WTC11 (cell line): Measurements from ENCODE around the gene PKD2L1. TPM values are rescaled to one million over a fixed set of nuclear protein-coding genes. Genes with fewer than 3 reads are reported as not detected.

ENCODE experiments used
- AR ChIP-seq: fragments of 250-450 bp; sonication (Bioruptor Pico); IDR thresholded peaks from 2 replicates; pipeline ENCODE4 v1.9.0; 2021; ENCODE audit warnings: mild to moderate bottlenecking
- ATF1 ChIP-seq: sonication (generic); formaldehyde crosslinking; IDR thresholded peaks from 2 replicates; pipeline ENCODE4 v1.8.1; 2023; ENCODE audit warnings: mild to moderate bottlenecking, moderate library complexity, missing genetic modification reagents
- CREM ChIP-seq: sonication (generic); formaldehyde crosslinking; IDR thresholded peaks from 2 replicates; pipeline ENCODE4 v1.8.1; 2022; ENCODE audit warnings: mild to moderate bottlenecking, missing genetic modification reagents, moderate library complexity
- CTCF ChIP-seq: fragments of 200-600 bp; IDR thresholded peaks from 2 replicates; pipeline ENCODE4 v1.8.0; 2022; ENCODE audit warnings: antibody characterized with exemption
- ELF4 ChIP-seq: sonication (generic); formaldehyde crosslinking; IDR thresholded peaks from 2 replicates; pipeline ENCODE4 v1.8.1; 2022; ENCODE audit warnings: low read depth, mild to moderate bottlenecking, moderate library complexity, missing genetic modification reagents
- ESRRA ChIP-seq: sonication (generic); formaldehyde crosslinking; IDR thresholded peaks from 2 replicates; pipeline ENCODE4 v1.8.1; 2022; ENCODE audit warnings: mild to moderate bottlenecking, missing genetic modification reagents, borderline replicate concordance
- FOXP1 ChIP-seq: sonication (generic); formaldehyde crosslinking; IDR thresholded peaks from 2 replicates; pipeline ENCODE4 v1.8.0; 2022; ENCODE audit warnings: missing genetic modification reagents, mild to moderate bottlenecking, moderate library complexity, borderline replicate concordance
- JAZF1 ChIP-seq: fragments of 250-450 bp; sonication (Bioruptor Pico); IDR thresholded peaks from 2 replicates; pipeline ENCODE4 v1.9.0; 2021; ENCODE audit warnings: moderate library complexity, mild to moderate bottlenecking, inconsistent platforms
- KAT7 ChIP-seq: sonication (generic); formaldehyde crosslinking; IDR thresholded peaks from 2 replicates; pipeline ENCODE4 v1.8.1; 2023; ENCODE audit warnings: missing genetic modification reagents, mild to moderate bottlenecking, borderline replicate concordance
- MAX ChIP-seq: sonication (generic); formaldehyde crosslinking; IDR thresholded peaks from 2 replicates; pipeline ENCODE4 v1.8.0; 2022; ENCODE audit warnings: mild to moderate bottlenecking, missing genetic modification reagents
- MXD4 ChIP-seq: fragments of 250-450 bp; sonication (Bioruptor Pico); IDR thresholded peaks from 2 replicates; pipeline ENCODE4 v1.8.0; 2021; ENCODE audit warnings: mild to moderate bottlenecking, moderate library complexity, borderline replicate concordance
- NFATC4 ChIP-seq: fragments of 250-450 bp; sonication (Bioruptor Pico); IDR thresholded peaks from 2 replicates; pipeline ENCODE4 v1.9.0; 2021; ENCODE audit warnings: mild to moderate bottlenecking
- NFE2L1 ChIP-seq: sonication (generic); formaldehyde crosslinking; IDR thresholded peaks from 2 replicates; pipeline ENCODE4 v1.8.1; 2023; ENCODE audit warnings: missing genetic modification reagents
- NR3C1 ChIP-seq: sonication (generic); formaldehyde crosslinking; conservative IDR thresholded peaks from 2 replicates; pipeline ENCODE4 v1.8.1; 2023; ENCODE audit warnings: low read depth, mild to moderate bottlenecking, missing genetic modification reagents
- OVOL2 ChIP-seq: fragments of 250-450 bp; sonication (Bioruptor Pico); IDR thresholded peaks from 2 replicates; pipeline ENCODE4 v1.9.0; 2021; ENCODE audit warnings: mild to moderate bottlenecking, borderline replicate concordance
- RELA ChIP-seq: sonication (generic); formaldehyde crosslinking; IDR thresholded peaks from 2 replicates; pipeline ENCODE4 v1.8.1; 2022; ENCODE audit warnings: missing genetic modification reagents, mild to moderate bottlenecking, borderline replicate concordance
- RORB ChIP-seq: fragments of 250-450 bp; sonication (Bioruptor Pico); IDR thresholded peaks from 2 replicates; pipeline ENCODE4 v1.9.0; 2021; ENCODE audit warnings: mild to moderate bottlenecking
- SMAD3 ChIP-seq: sonication (generic); formaldehyde crosslinking; IDR thresholded peaks from 2 replicates; pipeline ENCODE4 v1.8.0; 2022; ENCODE audit warnings: missing genetic modification reagents, mild to moderate bottlenecking, borderline replicate concordance
- SOX15 ChIP-seq: fragments of 250-450 bp; sonication (Bioruptor Pico); IDR thresholded peaks from 2 replicates; pipeline ENCODE4 v1.9.0; 2021; ENCODE audit warnings: mild to moderate bottlenecking
- ZBTB43 ChIP-seq: sonication (generic); formaldehyde crosslinking; IDR thresholded peaks from 2 replicates; pipeline ENCODE4 v1.8.1; 2023; ENCODE audit warnings: mild to moderate bottlenecking, missing genetic modification reagents
- ZMAT4 ChIP-seq: fragments of 250-450 bp; sonication (Bioruptor Pico); IDR thresholded peaks from 2 replicates; pipeline ENCODE4 v1.9.0; 2021; ENCODE audit warnings: mild to moderate bottlenecking
- ZNF121 ChIP-seq: sonication (generic); formaldehyde crosslinking; IDR thresholded peaks from 2 replicates; pipeline ENCODE4 v1.8.0; 2023; ENCODE audit warnings: missing genetic modification reagents
- ZNF416 ChIP-seq: fragments of 250-450 bp; sonication (Bioruptor Pico); IDR thresholded peaks from 2 replicates; pipeline ENCODE4 v1.9.0; 2021; ENCODE audit warnings: mild to moderate bottlenecking, inconsistent platforms
- ZNF425 ChIP-seq: fragments of 250-450 bp; sonication (Bioruptor Pico); conservative IDR thresholded peaks from 2 replicates; pipeline ENCODE4 v1.9.0; 2021; ENCODE audit warnings: mild to moderate bottlenecking
- ZNF532 ChIP-seq: fragments of 250-450 bp; sonication (Bioruptor Pico); IDR thresholded peaks from 2 replicates; pipeline ENCODE4 v1.9.0; 2021; ENCODE audit warnings: mild to moderate bottlenecking, borderline replicate concordance
- ZNF671 ChIP-seq: fragments of 250-450 bp; sonication (Bioruptor Pico); IDR thresholded peaks from 2 replicates; pipeline ENCODE4 v1.8.0; 2021; ENCODE audit warnings: mild to moderate bottlenecking
- ZSCAN18 ChIP-seq: fragments of 250-450 bp; sonication (Bioruptor Pico); IDR thresholded peaks from 2 replicates; pipeline ENCODE4 v2.1.2; 2022; ENCODE audit warnings: mild to moderate bottlenecking, moderate library complexity
- total RNA-seq: library from RNA; stranded (reverse); gene quantifications from 3 replicates; pipeline ENCODE4 v1.2.3, GENCODE V29; 2021

Gene PKD2L1
- total RNA-seq, 1 experiment from 2014 or later: not detected

- TF ChIP-seq ZNF532 (CRISPR knock-in tag) (no peak), NFE2L1 (peak; percentile 13; the same call in 1 of the 2 replicates), JAZF1 (CRISPR knock-in tag) (no peak), AR (CRISPR knock-in tag) (no peak), MXD4 (CRISPR knock-in tag) (no peak), ZNF416 (CRISPR knock-in tag) (no peak), ATF1 (CRISPR knock-in tag) (no peak), RELA (CRISPR knock-in tag) (no peak), ELF4 (CRISPR knock-in tag) (no peak), KAT7 (CRISPR knock-in tag) (0 out of 2 replicates have a peak, but pooled peaks have one; percentile 13), NFATC4 (CRISPR knock-in tag) (no peak), OVOL2 (no peak), MAX (CRISPR knock-in tag) (no peak; the same call in 1 of the 2 replicates), NR3C1 (CRISPR knock-in tag) (0 out of 2 replicates have a peak, but pooled peaks have one; percentile 49), CTCF (no peak), ZSCAN18 (CRISPR knock-in tag) (no peak), ZNF671 (no peak), ZNF425 (CRISPR knock-in tag) (no peak), ZBTB43 (CRISPR knock-in tag) (no peak), SMAD3 (CRISPR knock-in tag) (no peak), FOXP1 (CRISPR knock-in tag) (peak; percentile 35; the same call in 1 of the 2 replicates), ZMAT4 (no peak), RORB (CRISPR knock-in tag) (no peak), CREM (CRISPR knock-in tag) (no peak; the same call in 1 of the 2 replicates), ZNF121 (CRISPR knock-in tag) (0 out of 2 replicates have a peak, but pooled peaks have one; percentile 16), SOX15 (CRISPR knock-in tag) (no peak), ESRRA (CRISPR knock-in tag) (no peak)
Observed at GRCh38 chr10:100346351-100346764, 16.3 kb upstream of the PKD2L1 start (continued).
